ENCODE measurements around the gene COX6B2. TPM values are rescaled to one million over a fixed set of nuclear protein-coding genes. Genes with fewer than 3 reads are reported as not detected.

COX6B2 gene
- total and polyA plus RNA-seq, 4 donors = not detected

DNA sequence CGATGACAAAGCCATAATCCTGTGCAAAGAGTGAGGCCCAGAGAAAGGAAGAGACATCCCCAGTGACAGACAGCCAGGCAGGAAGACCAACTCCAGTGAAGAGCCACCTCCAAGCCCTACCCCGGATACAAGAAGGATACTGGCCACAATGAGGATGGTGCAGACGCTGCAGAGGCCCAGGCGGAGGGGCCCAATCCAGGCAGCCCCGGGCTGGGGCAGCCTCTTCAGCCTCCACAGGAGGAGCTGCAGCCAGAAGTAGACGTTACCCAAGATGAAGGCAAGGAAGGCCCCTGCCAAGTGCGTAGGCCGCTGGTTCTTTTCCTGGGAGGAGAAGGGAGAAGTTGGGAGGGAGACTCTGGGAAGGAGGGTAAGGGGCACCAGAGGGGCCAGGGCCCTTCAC is 37.9 kb downstream of the COX6B2 start:
- 84% methylated on average over 8 of the region's 8 CpGs for WGBS
- H3K9ac ChIP-seq (ENCODE audit: low read depth in 1 of 2, low read length in 2 of 2) = no peak overlapping the region
- TF ChIP-seq FOXA1 (IDR thresholded peaks at IDR 0.05) (no peak), GABPA (IDR thresholded peaks at IDR 0.05 in 1 of 2, conservative IDR thresholded peaks at IDR 0.05 in 1 of 2) (no peak), FOXA2 (IDR thresholded peaks at IDR 0.05) (no peak), HNF4G (IDR thresholded peaks at IDR 0.05) (no peak), JUND (IDR thresholded peaks at IDR 0.05) (no peak), TAF1 (conservative IDR thresholded peaks at IDR 0.05) (no peak), SP1 (IDR thresholded peaks at IDR 0.05) (no peak), YY1 (IDR thresholded peaks at IDR 0.05) (no peak), HNF4A (conservative IDR thresholded peaks at IDR 0.05) (no peak), RXRA (IDR thresholded peaks at IDR 0.05) (no peak), RAD21 (IDR thresholded peaks at IDR 0.05) (no peak), EGR1 (IDR thresholded peaks at IDR 0.05; ENCODE audit: low read depth in 2 of 2) (no peak), NR2F2 (IDR thresholded peaks at IDR 0.05) (no peak)
- TF ChIP-seq, protein P1, sequence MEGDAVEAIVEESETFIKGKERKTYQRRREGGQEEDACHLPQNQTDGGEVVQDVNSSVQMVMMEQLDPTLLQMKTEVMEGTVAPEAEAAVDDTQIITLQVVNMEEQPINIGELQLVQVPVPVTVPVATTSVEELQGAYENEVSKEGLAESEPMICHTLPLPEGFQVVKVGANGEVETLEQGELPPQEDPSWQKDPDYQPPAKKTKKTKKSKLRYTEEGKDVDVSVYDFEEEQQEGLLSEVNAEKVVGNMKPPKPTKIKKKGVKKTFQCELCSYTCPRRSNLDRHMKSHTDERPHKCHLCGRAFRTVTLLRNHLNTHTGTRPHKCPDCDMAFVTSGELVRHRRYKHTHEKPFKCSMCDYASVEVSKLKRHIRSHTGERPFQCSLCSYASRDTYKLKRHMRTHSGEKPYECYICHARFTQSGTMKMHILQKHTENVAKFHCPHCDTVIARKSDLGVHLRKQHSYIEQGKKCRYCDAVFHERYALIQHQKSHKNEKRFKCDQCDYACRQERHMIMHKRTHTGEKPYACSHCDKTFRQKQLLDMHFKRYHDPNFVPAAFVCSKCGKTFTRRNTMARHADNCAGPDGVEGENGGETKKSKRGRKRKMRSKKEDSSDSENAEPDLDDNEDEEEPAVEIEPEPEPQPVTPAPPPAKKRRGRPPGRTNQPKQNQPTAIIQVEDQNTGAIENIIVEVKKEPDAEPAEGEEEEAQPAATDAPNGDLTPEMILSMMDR (IDR thresholded peaks at IDR 0.05; ENCODE audit: low read depth, low read length, missing input control) = no peak
- TF ChIP-seq, protein P2, sequence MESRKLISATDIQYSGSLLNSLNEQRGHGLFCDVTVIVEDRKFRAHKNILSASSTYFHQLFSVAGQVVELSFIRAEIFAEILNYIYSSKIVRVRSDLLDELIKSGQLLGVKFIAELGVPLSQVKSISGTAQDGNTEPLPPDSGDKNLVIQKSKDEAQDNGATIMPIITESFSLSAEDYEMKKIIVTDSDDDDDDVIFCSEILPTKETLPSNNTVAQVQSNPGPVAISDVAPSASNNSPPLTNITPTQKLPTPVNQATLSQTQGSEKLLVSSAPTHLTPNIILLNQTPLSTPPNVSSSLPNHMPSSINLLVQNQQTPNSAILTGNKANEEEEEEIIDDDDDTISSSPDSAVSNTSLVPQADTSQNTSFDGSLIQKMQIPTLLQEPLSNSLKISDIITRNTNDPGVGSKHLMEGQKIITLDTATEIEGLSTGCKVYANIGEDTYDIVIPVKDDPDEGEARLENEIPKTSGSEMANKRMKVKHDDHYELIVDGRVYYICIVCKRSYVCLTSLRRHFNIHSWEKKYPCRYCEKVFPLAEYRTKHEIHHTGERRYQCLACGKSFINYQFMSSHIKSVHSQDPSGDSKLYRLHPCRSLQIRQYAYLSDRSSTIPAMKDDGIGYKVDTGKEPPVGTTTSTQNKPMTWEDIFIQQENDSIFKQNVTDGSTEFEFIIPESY (IDR thresholded peaks at IDR 0.05) = no peak
- TF ChIP-seq, protein P3, sequence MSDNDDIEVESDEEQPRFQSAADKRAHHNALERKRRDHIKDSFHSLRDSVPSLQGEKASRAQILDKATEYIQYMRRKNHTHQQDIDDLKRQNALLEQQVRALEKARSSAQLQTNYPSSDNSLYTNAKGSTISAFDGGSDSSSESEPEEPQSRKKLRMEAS (IDR thresholded peaks at IDR 0.05) = no peak
- TF ChIP-seq, protein P4, sequence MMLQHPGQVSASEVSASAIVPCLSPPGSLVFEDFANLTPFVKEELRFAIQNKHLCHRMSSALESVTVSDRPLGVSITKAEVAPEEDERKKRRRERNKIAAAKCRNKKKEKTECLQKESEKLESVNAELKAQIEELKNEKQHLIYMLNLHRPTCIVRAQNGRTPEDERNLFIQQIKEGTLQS (IDR thresholded peaks at IDR 0.05) = no peak
- TF ChIP-seq, protein P5, sequence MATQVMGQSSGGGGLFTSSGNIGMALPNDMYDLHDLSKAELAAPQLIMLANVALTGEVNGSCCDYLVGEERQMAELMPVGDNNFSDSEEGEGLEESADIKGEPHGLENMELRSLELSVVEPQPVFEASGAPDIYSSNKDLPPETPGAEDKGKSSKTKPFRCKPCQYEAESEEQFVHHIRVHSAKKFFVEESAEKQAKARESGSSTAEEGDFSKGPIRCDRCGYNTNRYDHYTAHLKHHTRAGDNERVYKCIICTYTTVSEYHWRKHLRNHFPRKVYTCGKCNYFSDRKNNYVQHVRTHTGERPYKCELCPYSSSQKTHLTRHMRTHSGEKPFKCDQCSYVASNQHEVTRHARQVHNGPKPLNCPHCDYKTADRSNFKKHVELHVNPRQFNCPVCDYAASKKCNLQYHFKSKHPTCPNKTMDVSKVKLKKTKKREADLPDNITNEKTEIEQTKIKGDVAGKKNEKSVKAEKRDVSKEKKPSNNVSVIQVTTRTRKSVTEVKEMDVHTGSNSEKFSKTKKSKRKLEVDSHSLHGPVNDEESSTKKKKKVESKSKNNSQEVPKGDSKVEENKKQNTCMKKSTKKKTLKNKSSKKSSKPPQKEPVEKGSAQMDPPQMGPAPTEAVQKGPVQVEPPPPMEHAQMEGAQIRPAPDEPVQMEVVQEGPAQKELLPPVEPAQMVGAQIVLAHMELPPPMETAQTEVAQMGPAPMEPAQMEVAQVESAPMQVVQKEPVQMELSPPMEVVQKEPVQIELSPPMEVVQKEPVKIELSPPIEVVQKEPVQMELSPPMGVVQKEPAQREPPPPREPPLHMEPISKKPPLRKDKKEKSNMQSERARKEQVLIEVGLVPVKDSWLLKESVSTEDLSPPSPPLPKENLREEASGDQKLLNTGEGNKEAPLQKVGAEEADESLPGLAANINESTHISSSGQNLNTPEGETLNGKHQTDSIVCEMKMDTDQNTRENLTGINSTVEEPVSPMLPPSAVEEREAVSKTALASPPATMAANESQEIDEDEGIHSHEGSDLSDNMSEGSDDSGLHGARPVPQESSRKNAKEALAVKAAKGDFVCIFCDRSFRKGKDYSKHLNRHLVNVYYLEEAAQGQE (IDR thresholded peaks at IDR 0.05) = no peak
- H3K4me1 ChIP-seq (ENCODE audit: control insufficient read depth in 4 of 4, insufficient read depth in 4 of 4, low read length in 3 of 4) = no peaks in the 10 kb centered on the region
- H3K9me3 ChIP-seq (ENCODE audit: control insufficient read depth in 4 of 4, low read length in 3 of 4) = peaks cover 0 to 4% (median 1%) of the 10 kb centered on the region in 4 donors
- DNase-seq (ENCODE audit: low spot score) = no peak
- H3K27ac ChIP-seq (ENCODE audit: low read depth in 1 of 2, low read length in 2 of 2) = no peak overlapping the region
- peaks cover 0 to 2% (median under 1%) of the 10 kb centered on the region in 4 donors for H3K27me3 ChIP-seq (ENCODE audit: control insufficient read depth in 4 of 4, insufficient read depth in 4 of 4, low read length in 3 of 4)
- no peaks in the 10 kb centered on the region for H3K36me3 ChIP-seq (ENCODE audit: control insufficient read depth in 4 of 4, insufficient read depth in 3 of 4, low read depth in 1 of 4, low read length in 3 of 4)
- H3K4me3 ChIP-seq (ENCODE audit: low read depth in 1 of 3, low read length in 3 of 3) = no peak overlapping the region
